ENCODE results near the gene HEATR9. TPM values are rescaled to one million over a fixed set of nuclear protein-coding genes. Genes with fewer than 3 reads are reported as not detected.

Gene HEATR9
- total and polyA plus RNA-seq, 3 donors from 2014 or later, result 6.1 to 28.3 (median 7.8) TPM

DNA sequence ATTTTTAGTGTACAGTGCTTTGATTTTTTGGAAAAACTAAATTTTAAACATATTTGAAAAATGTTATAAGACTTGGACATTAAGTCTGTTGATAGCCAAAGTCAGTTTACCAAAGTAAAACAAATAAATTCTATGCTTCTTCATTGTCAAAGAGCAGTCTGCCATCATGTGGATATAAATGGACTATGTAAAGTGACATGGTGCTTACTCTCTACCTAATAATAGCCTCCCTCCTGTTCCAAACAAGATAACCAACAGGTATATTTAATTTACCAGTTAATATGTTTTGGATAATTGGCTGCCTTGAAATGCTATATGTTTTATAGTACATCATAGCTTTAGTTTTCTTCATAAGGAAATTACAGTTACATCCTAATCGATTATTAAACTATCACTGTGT lies 43.5 kb downstream of the HEATR9 start:
- H3K27ac ChIP-seq, result no peak overlapping the region
- WGBS, 2 donors, result 94 to 98% methylated on average over 1 of the region's 1 CpG
- DNase-seq, result no peak
- H3K4me1 ChIP-seq, result no peaks in the 10 kb centered on the region
- no peaks in the 10 kb centered on the region for H3K36me3 ChIP-seq (ENCODE audit: low read depth, missing control alignments)
- no peaks in the 10 kb centered on the region for H3K27me3 ChIP-seq
- H3K4me3 ChIP-seq, result no peak overlapping the region
- no peak for TF ChIP-seq POLR2A (IDR thresholded peaks at IDR 0.05)
- TF ChIP-seq, protein P1, sequence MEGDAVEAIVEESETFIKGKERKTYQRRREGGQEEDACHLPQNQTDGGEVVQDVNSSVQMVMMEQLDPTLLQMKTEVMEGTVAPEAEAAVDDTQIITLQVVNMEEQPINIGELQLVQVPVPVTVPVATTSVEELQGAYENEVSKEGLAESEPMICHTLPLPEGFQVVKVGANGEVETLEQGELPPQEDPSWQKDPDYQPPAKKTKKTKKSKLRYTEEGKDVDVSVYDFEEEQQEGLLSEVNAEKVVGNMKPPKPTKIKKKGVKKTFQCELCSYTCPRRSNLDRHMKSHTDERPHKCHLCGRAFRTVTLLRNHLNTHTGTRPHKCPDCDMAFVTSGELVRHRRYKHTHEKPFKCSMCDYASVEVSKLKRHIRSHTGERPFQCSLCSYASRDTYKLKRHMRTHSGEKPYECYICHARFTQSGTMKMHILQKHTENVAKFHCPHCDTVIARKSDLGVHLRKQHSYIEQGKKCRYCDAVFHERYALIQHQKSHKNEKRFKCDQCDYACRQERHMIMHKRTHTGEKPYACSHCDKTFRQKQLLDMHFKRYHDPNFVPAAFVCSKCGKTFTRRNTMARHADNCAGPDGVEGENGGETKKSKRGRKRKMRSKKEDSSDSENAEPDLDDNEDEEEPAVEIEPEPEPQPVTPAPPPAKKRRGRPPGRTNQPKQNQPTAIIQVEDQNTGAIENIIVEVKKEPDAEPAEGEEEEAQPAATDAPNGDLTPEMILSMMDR (IDR thresholded peaks at IDR 0.05), result no peak
- intact Hi-C loops (cut with DNase I; ENCODE audit: low total_unique reads), result no loop called here
- no peaks in the 10 kb centered on the region for H3K9me3 ChIP-seq

GRCh38 chr17:35821308-35821707 lies 47.4 kb downstream of the HEATR9 start:
- Histone ChIP-seq H3K36me3 (ENCODE audit: low read depth, missing control alignments) (no peaks in the 10 kb centered on the region), H3K27me3 (no peaks in the 10 kb centered on the region), H3K9me3 (no peaks in the 10 kb centered on the region), H3K4me3 (no peak overlapping the region), H3K27ac (no peak overlapping the region), H3K4me1 (no peaks in the 10 kb centered on the region)
- 62 to 65% methylated on average over 2 of the region's 2 CpGs for WGBS, 2 donors
- no peak for TF ChIP-seq POLR2A (IDR thresholded peaks at IDR 0.05)
- TF ChIP-seq, protein P1 (IDR thresholded peaks at IDR 0.05), result no peak
- DNase-seq, result no peak
- intact Hi-C loops (cut with DNase I; ENCODE audit: low total_unique reads), result no loop called here

DNA sequence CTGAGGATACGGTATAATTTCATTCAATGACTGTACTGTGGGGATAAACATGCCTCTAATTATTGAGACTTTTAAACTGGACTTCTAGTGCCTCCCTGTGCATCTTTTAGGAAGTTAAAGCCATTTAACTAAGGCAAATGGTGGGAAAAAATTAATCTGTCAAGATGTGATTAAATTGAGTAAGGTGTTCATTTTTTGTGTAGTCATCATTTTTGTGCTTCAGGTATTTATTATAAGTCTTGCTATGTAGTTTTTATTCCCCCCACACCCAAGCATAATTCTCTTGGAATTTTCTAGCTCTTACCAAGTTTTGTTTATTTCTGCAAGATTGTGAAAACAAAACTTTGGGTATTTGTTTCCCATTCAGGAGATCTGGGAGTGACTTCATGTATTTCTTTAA lies 49.2 kb downstream of the HEATR9 start:
- WGBS, 2 donors, result 77 to 85% methylated on average over 1 of the region's 1 CpG
- Histone ChIP-seq H3K27ac (no peak overlapping the region), H3K9me3 (no peaks in the 10 kb centered on the region), H3K4me1 (peaks cover 4% of the 10 kb centered on the region), H3K27me3 (no peaks in the 10 kb centered on the region), H3K4me3 (no peak overlapping the region), H3K36me3 (ENCODE audit: low read depth, missing control alignments) (no peaks in the 10 kb centered on the region)
- TF ChIP-seq, protein P1 (IDR thresholded peaks at IDR 0.05), result no peak
- TF ChIP-seq POLR2A (IDR thresholded peaks at IDR 0.05), result no peak
- DNase-seq, result no peak
- intact Hi-C loops (cut with DNase I; ENCODE audit: low total_unique reads), result no loop called here

DNA sequence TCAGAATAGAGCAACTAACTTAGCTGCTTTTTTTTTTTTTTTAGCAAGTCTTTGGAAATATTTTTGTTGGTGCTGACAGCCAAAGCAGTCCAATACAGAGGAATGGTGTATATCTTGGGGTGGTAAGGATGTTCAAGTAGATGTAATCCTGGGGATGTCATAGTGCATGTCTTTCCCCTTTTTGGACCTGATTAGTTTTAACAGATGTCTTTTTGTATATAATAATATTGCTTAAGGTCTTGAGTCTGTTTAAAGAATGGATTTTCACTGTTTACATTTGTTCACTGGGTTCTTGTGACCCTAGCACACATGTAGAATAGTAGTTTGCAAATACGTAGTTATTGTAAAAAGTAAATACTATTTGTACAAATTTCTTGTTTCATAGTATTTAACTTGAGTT lies 51.5 kb downstream of the HEATR9 start:
- intact Hi-C loops (cut with DNase I; ENCODE audit: low total_unique reads), result no loop called here
- H3K27me3 ChIP-seq, result no peaks in the 10 kb centered on the region
- peaks cover 10% of the 10 kb centered on the region for H3K4me1 ChIP-seq
- DNase-seq, result no peak
- 72 to 81% methylated on average over 1 of the region's 1 CpG for WGBS, 2 donors
- no peak for TF ChIP-seq POLR2A (IDR thresholded peaks at IDR 0.05)
- TF ChIP-seq, protein P1 (IDR thresholded peaks at IDR 0.05), result no peak
- no peak overlapping the region for H3K4me3 ChIP-seq
- no peak overlapping the region for H3K27ac ChIP-seq
- H3K9me3 ChIP-seq, result no peaks in the 10 kb centered on the region
- H3K36me3 ChIP-seq (ENCODE audit: low read depth, missing control alignments), result no peaks in the 10 kb centered on the region

DNA sequence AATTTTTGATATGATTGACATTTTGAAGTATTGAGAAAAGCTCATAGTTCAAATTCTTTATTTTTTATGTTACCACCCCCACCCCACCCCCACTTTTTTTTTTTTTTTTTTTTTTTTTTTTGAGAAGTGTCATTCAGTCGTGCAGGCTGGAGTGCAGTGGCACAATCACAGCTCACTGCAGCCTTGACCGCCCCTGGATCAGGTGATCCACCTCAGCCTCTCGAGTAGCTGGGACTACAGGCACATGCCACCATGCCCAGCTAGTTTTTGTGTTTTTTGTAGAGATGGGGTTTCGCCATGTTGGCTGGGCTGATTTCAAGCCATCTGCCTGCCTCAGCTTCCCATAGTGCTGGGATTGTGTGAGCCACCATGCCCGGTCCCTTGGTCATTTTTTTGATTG lies 52.0 kb downstream of the HEATR9 start:
- no peaks in the 10 kb centered on the region for H3K27me3 ChIP-seq
- H3K27ac ChIP-seq, result no peak overlapping the region
- H3K4me1 ChIP-seq, result peaks cover 13% of the 10 kb centered on the region
- no peak overlapping the region for H3K4me3 ChIP-seq
- TF ChIP-seq, protein P1 (IDR thresholded peaks at IDR 0.05), result no peak
- TF ChIP-seq POLR2A (IDR thresholded peaks at IDR 0.05), result no peak
- intact Hi-C loops (cut with DNase I; ENCODE audit: low total_unique reads), result no loop called here
- H3K9me3 ChIP-seq, result no peaks in the 10 kb centered on the region
- WGBS, 2 donors, result 86 to 88% methylated on average over 4 to 5 of the region's 5 CpGs
- no peak for DNase-seq
- H3K36me3 ChIP-seq (ENCODE audit: low read depth, missing control alignments), result no peaks in the 10 kb centered on the region

Measured in testis (tissue), 3 donors.